K562 (cell line): ENCODE results near the gene PTTG1IP. TPM values are rescaled to one million over a fixed set of nuclear protein-coding genes. Genes with fewer than 3 reads are reported as not detected.

Source experiments
- ATAC-seq: fragments of 200-7000 bp; cut with Tn5 transposase; 3 replicates; pipeline ENCODE4 v1.9.1; 2020; ENCODE audit warnings: moderate library complexity
- BruUV-seq: library from RNA; stranded (reverse); fragments of 400-500 nt; replicated peaks from 2 replicates; lab custom pipeline; 2021; lab: Mats Ljungman, UMichigan
- CTCF ChIA-PET: fragments of 300-600 bp; formaldehyde crosslinking; extraction: SDS; loops from one replicate; lab custom pipeline; 2021; ENCODE audit warnings: low intra/inter-chr PET ratio; lab: Yijun Ruan, JAX
- POLR2A ChIA-PET: fragments of 300-600, 350-650 bp; sonication (Branson Sonifier 250); formaldehyde crosslinking; extraction: SDS; loops from one replicate; lab custom pipeline; 2021; ENCODE audit warnings: antibody characterized with exemption, inconsistent platforms; lab: Yijun Ruan, JAX
- DNase-seq, 4 experiments: peaks; one replicate each; pipeline versions ENCODE4 v3.0.0 to v3.0.0-alpha.2; 2011 to 2018; ENCODE audit warnings: low spot score in 3 of 4, mixed read lengths in 3 of 4; ENCODE audit errors: extremely low read depth in 1 of 4
- FAIRE-seq: peaks from 2 replicates; lab custom pipeline; 2011; peaks lifted over from hg19 to GRCh38; lab: Jason Lieb, UNC
- H2AFZ ChIP-seq: 2 replicates; pipeline ENCODE4 v1.6.0; 2011; ENCODE audit warnings: low read depth, low read length, control low read depth, inconsistent platforms
- H3K27ac ChIP-seq: fragments of 200-600 bp; 3 replicates; pipeline ENCODE4 v1.8.0; 2011; ENCODE audit warnings: low read depth, mild to moderate bottlenecking, control low read depth, inconsistent platforms, low read length, moderate library complexity, mixed read lengths; ENCODE audit errors: extremely low read depth
- H3K27me3 ChIP-seq, 2 experiments: fragments of 300-600 bp in 1 of 2; 2 replicates in 1 of 2; 3 replicates in 1 of 2; pipeline versions ENCODE4 v1.6.0 to v1.8.0; 2011; ENCODE audit warnings: inconsistent platforms in 2 of 2, low read length in 2 of 2, mild to moderate bottlenecking in 1 of 2, mixed read lengths in 1 of 2, moderate library complexity in 1 of 2; ENCODE audit not compliant: control insufficient read depth in 2 of 2, insufficient read depth in 2 of 2
- H3K36me3 ChIP-seq: fragments of 300-600 bp; 3 replicates; pipeline ENCODE4 v1.8.0; 2011; ENCODE audit warnings: mild to moderate bottlenecking, low read length, inconsistent platforms; ENCODE audit not compliant: control insufficient read depth, insufficient read depth
- H3K4me1 ChIP-seq, 2 experiments: fragments of 200-600 bp in 1 of 2; replicated peaks in 1 of 2; 2 replicates in 1 of 2; 3 replicates in 1 of 2; pipeline versions ENCODE4 v1.5.1 to v1.8.0; 2011; ENCODE audit warnings: inconsistent platforms in 2 of 2, low read length in 2 of 2, mild to moderate bottlenecking in 1 of 2, mixed read lengths in 1 of 2, moderate library complexity in 1 of 2; ENCODE audit not compliant: control insufficient read depth in 2 of 2, insufficient read depth in 2 of 2
- H3K4me2 ChIP-seq: 2 replicates; pipeline ENCODE4 v1.6.1; 2011; ENCODE audit warnings: low read length, control low read depth, inconsistent platforms, mixed read lengths; ENCODE audit not compliant: insufficient read depth
- H3K4me3 ChIP-seq: fragments of 200-600 bp; sonication (generic), shearing (Covaris generic); 2 replicates; pipeline ENCODE4 v1.5.1; 2016; ENCODE audit warnings: control low read depth, inconsistent platforms
- H3K79me2 ChIP-seq: fragments of 200-600 bp; 3 replicates; pipeline ENCODE4 v1.8.0; 2011; ENCODE audit warnings: low read length, inconsistent platforms; ENCODE audit not compliant: control insufficient read depth, insufficient read depth
- H3K9ac ChIP-seq, 2 experiments: 2 replicates each; pipeline versions ENCODE4 v1.6.0 to v1.6.1; 2011; ENCODE audit warnings: low read depth in 2 of 2, low read length in 2 of 2, control low read depth in 1 of 2, inconsistent platforms in 1 of 2, mild to moderate bottlenecking in 1 of 2, mixed read lengths in 1 of 2; ENCODE audit not compliant: insufficient read depth in 1 of 2
- H3K9me1 ChIP-seq: one replicate; pipeline ENCODE4 v1.6.0; 2011; ENCODE audit warnings: inconsistent platforms, mild to moderate bottlenecking, low read length, moderate library complexity; ENCODE audit not compliant: control insufficient read depth, insufficient read depth
- H3K9me3 ChIP-seq: replicated peaks from 2 replicates; pipeline ENCODE4 v1.5.1; 2011; ENCODE audit warnings: low read depth, low read length, inconsistent platforms; ENCODE audit not compliant: control insufficient read depth, insufficient read depth
- H4K20me1 ChIP-seq: replicated peaks from 2 replicates; pipeline ENCODE4 v1.6.1; 2011; ENCODE audit warnings: low read length, inconsistent platforms, mixed read lengths; ENCODE audit not compliant: control insufficient read depth, insufficient read depth
- HCFC1 ChIP-seq: IDR thresholded peaks from 2 replicates; pipeline ENCODE4 v1.6.1; 2012; ENCODE audit warnings: low read depth, low read length, improper control_type of control experiment
- PRDM10 ChIP-seq: fragments of 450-650 bp; IDR thresholded peaks from 2 replicates; pipeline ENCODE4 v1.6.1; 2018; ENCODE audit not compliant: partially characterized antibody
- SAFB ChIP-seq: fragments of 200-400 bp; formaldehyde crosslinking; IDR thresholded peaks from 2 replicates; pipeline ENCODE4 v1.6.1; 2017; ENCODE audit warnings: low read depth, low read length, borderline replicate concordance
- ZBED1 ChIP-seq: IDR thresholded peaks from 2 replicates; pipeline ENCODE4 v1.6.1; 2014
- ZEB2 ChIP-seq: fragments of 450-650 bp; IDR thresholded peaks from 2 replicates; pipeline ENCODE4 v1.6.1; 2016
- ZFP30 ChIP-seq: fragments of 250-450 bp; sonication (Bioruptor Pico); IDR thresholded peaks from 2 replicates; pipeline ENCODE4 v1.8.0; 2022; ENCODE audit warnings: moderate library complexity, mild to moderate bottlenecking, inconsistent platforms, borderline replicate concordance
- ZNF224 ChIP-seq: sonication (generic); formaldehyde crosslinking; IDR thresholded peaks from 2 replicates; pipeline ENCODE4 v1.8.0; 2022; ENCODE audit warnings: mild to moderate bottlenecking, missing genetic modification reagents
- WGBS: fragments of 100-300 bp; shearing (Covaris generic); methylation state at CpG from one replicate; pipeline ENCODE4 v1.1.6; 2016; ENCODE audit warnings: low coverage, mixed read lengths; ENCODE audit not compliant: insufficient coverage; ENCODE audit errors: missing lambda C conversion rate; 5-methylcytosine and 5-hydroxymethylcytosine counted together
- in situ Hi-C: fragments of 300-500 bp; cut with MboI; formaldehyde crosslinking; loops from 4 replicates; pipeline ENCODE4 v1.15.0; 2018; ENCODE audit warnings: inconsistent platforms, mixed read lengths
- intact Hi-C: fragments of 100-400 bp; cut with micrococcal nuclease; formaldehyde crosslinking; loops from 2 replicates; pipeline ENCODE4 v1.14.2; 2022
- polyA plus RNA-seq, 8 experiments: library from polyadenylated mRNA; depleted of rRNA in 4 of 8; stranded (reverse) in 5 of 8; unstranded in 3 of 8; fragments of >200 nt; fragmentation: Nextera tagmentation in 2 of 8; fragmentation: Illumina TruSeq in 1 of 8; extraction: Ambion mirVana in 2 of 8; extraction: Trizol in 1 of 8; gene quantifications; 2 replicates each; pipeline versions ENCODE4 v1.2.1 to v1.2.3, GENCODE V29; 2011 to 2014; ENCODE audit warnings: inconsistent platforms in 1 of 8, missing spikeins in 1 of 8
- total RNA-seq, 7 experiments: library from RNA; depleted of rRNA in 6 of 7; stranded (reverse); fragments of >200 nt in 6 of 7; fragmentation: Illumina TruSeq in 2 of 7; extraction: Trizol in 2 of 7; gene quantifications; 2 replicates each; pipeline versions ENCODE4 v1.2.1 to v1.2.3, GENCODE V29; 2011 to 2021; ENCODE audit warnings: low replicate concordance in 1 of 7

The PTTG1IP gene
- total and polyA plus RNA-seq, 9 of the 15 experiments (the other 6 are each of a cell fraction or from before 2014, with no cell fraction given): 5.0 to 99.3 (median 82.4) TPM

DNA sequence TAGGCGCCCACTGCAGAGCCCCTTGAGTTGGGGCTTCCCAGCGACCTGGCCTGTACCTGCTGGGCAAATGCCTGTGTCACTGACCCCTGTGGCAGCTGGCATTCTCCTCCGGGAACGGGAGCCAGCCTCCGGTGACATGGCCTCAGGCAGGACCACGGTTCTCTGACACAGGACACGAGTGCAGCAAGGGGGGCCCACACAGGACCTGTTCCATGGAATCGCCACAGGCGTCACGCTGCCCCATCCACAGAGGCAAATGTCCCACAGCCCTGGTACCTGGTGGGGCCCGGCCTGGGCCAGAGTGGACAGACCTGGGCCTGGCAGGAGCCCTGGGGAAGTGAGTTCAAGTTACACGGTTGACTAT is 44.6 kb upstream of the PTTG1IP start:
- H3K27me3 ChIP-seq: peaks cover 30 to 50% of the 10 kb centered on the region in 2 experiments
- 13% methylated on average over 12 of the region's 12 CpGs for WGBS
- ChIA-PET POLR2A (interaction anchor here (0.6 to 1.9 kb wide), 3 partner anchors 10 to 1267 kb away, joined by 3 to 7 read pairs (median 5); no protein-coding TSS in a partner anchor), CTCF (no interaction called here)
- no TSS peak for BruUV-seq
- ATAC-seq (no peak), DNase-seq (no peak), FAIRE-seq (no peak)
- peaks cover 0 to 40% of the 10 kb centered on the region in 2 experiments; a peak in 2 of 5 replicates for H3K4me1 ChIP-seq
- no peak overlapping the region for H3K4me3 ChIP-seq
- intact Hi-C loops (no loop called here), in situ Hi-C loops (no loop called here)
- no peaks in the 10 kb centered on the region for H3K79me2 ChIP-seq
- no peak overlapping the region for H2AFZ ChIP-seq
- no peak overlapping the region for H3K27ac ChIP-seq
- no peaks in the 10 kb centered on the region for H3K9me3 ChIP-seq
- no peaks in the 10 kb centered on the region for H3K36me3 ChIP-seq
- H3K9ac ChIP-seq: no peak overlapping the region
- H3K4me2 ChIP-seq: no peak overlapping the region
- no peak for TF ChIP-seq HCFC1
- no peak for TF ChIP-seq ZBED1
- TF ChIP-seq ZEB2: no peak
- no peak for TF ChIP-seq ZFP30
- no peak for TF ChIP-seq ZNF224 (CRISPR knock-in tag)
- no peak; the same call in 1 of the 2 replicates for TF ChIP-seq SAFB
- TF ChIP-seq PRDM10: no peak
- H4K20me1 ChIP-seq: 0 out of 2 replicates have a peak, but pooled peaks cover 3% of the 10 kb centered on the region
- H3K9me1 ChIP-seq: no peaks in the 10 kb centered on the region
